ENCODE results near the gene RBBP6.
"Not testable (repeated sequence)": the region's sequence is repeated elsewhere in the genome, so short reads cannot be mapped to it uniquely, and the experiment has no call there.

The RBBP6 gene

GRCh38 chr16:24568392-24568791 is 29.0 kb downstream of the RBBP6 start:
- no peak for DNase-seq (ENCODE audit: low read depth)

- no peak for DNase-seq (ENCODE audit: low read depth)
Observed at GRCh38 chr16:24571096-24571495, 31.7 kb downstream of the RBBP6 start.

- no peak for DNase-seq (ENCODE audit: low read depth)
Observed at GRCh38 chr16:24572069-24572468, 32.7 kb downstream of the RBBP6 start.

GRCh38 chr16:24573141-24573540 is 33.8 kb downstream of the RBBP6 start:
- DNase-seq (ENCODE audit: low read depth), result no peak

- DNase-seq (ENCODE audit: low read depth), result not testable (repeated sequence)
Observed at GRCh38 chr16:24574515-24575485, 35.4 kb downstream of the RBBP6 start.

- DNase-seq (ENCODE audit: low read depth), result not testable (repeated sequence)
Observed at GRCh38 chr16:24575791-24576190, 36.4 kb downstream of the RBBP6 start.

GRCh38 chr16:24577167-24577566 is 37.8 kb downstream of the RBBP6 start:
- no peak for DNase-seq (ENCODE audit: low read depth)

- DNase-seq (ENCODE audit: low read depth), result no peak
Observed at GRCh38 chr16:24580665-24581064, 41.3 kb downstream of the RBBP6 start.

GRCh38 chr16:24583494-24583893 is 44.1 kb downstream of the RBBP6 start:
- no peak for DNase-seq (ENCODE audit: low read depth)

- DNase-seq (ENCODE audit: low read depth), result no peak
Observed at GRCh38 chr16:24589997-24590396, 50.6 kb downstream of the RBBP6 start.

GRCh38 chr16:24598777-24599437 is 59.5 kb downstream of the RBBP6 start:
- no peak for DNase-seq (ENCODE audit: low read depth)

GRCh38 chr16:24609417-24609739 is 70.0 kb downstream of the RBBP6 start:
- DNase-seq (ENCODE audit: low read depth), result no peak

- no peak for DNase-seq (ENCODE audit: low read depth)
Observed at GRCh38 chr16:24609740-24610415, 70.5 kb downstream of the RBBP6 start.

- no peak for DNase-seq (ENCODE audit: low read depth)
Observed at GRCh38 chr16:24610416-24610755, 71.0 kb downstream of the RBBP6 start.

GRCh38 chr16:24611310-24611709 is 71.9 kb downstream of the RBBP6 start:
- DNase-seq (ENCODE audit: low read depth), result no peak

GRCh38 chr16:24612656-24613055 is 73.3 kb downstream of the RBBP6 start:
- no peak for DNase-seq (ENCODE audit: low read depth)

GRCh38 chr16:24613267-24613666 is 73.9 kb downstream of the RBBP6 start:
- not testable (repeated sequence) for DNase-seq (ENCODE audit: low read depth)

- DNase-seq (ENCODE audit: low read depth), result no peak
Observed at GRCh38 chr16:24617502-24617901, 78.1 kb downstream of the RBBP6 start.
